ENCODE measurements around the gene TMEM253.

GRCh38 chr14:21078726-21079125 lies 22.1 kb upstream of the TMEM253 start:
- TF ChIP-seq EZH2 (IDR thresholded peaks at IDR 0.05) (no peak), POLR2AphosphoS5 (IDR thresholded peaks at IDR 0.05; ENCODE audit: borderline replicate concordance, low read depth, low read length) (no peak)

Measured in SK-N-MC (cell line).